K562 (cell line): ENCODE data around the gene PPA2. TPM values are rescaled to one million over a fixed set of nuclear protein-coding genes. Genes with fewer than 3 reads are reported as not detected.

Experiments
- ATAC-seq: fragments of 200-7000 bp; cut with Tn5 transposase; 3 replicates; pipeline ENCODE4 v1.9.1; 2020; ENCODE audit warnings: moderate library complexity
- BruUV-seq: library from RNA; stranded (reverse); fragments of 400-500 nt; replicated peaks from 2 replicates; lab custom pipeline; 2021; lab: Mats Ljungman, UMichigan
- CTCF ChIA-PET: fragments of 300-600 bp; formaldehyde crosslinking; extraction: SDS; loops from one replicate; lab custom pipeline; 2021; ENCODE audit warnings: low intra/inter-chr PET ratio; lab: Yijun Ruan, JAX
- POLR2A ChIA-PET: fragments of 300-600, 350-650 bp; sonication (Branson Sonifier 250); formaldehyde crosslinking; extraction: SDS; loops from one replicate; lab custom pipeline; 2021; ENCODE audit warnings: antibody characterized with exemption, inconsistent platforms; lab: Yijun Ruan, JAX
- DNase-seq, 4 experiments: peaks; one replicate each; pipeline versions ENCODE4 v3.0.0 to v3.0.0-alpha.2; 2011 to 2018; ENCODE audit warnings: low spot score in 3 of 4, mixed read lengths in 3 of 4; ENCODE audit errors: extremely low read depth in 1 of 4
- FAIRE-seq: peaks from 2 replicates; lab custom pipeline; 2011; peaks lifted over from hg19 to GRCh38; lab: Jason Lieb, UNC
- H2AFZ ChIP-seq: 2 replicates; pipeline ENCODE4 v1.6.0; 2011; ENCODE audit warnings: low read depth, low read length, control low read depth, inconsistent platforms
- H3K27ac ChIP-seq: fragments of 200-600 bp; 3 replicates; pipeline ENCODE4 v1.8.0; 2011; ENCODE audit warnings: low read depth, mild to moderate bottlenecking, control low read depth, inconsistent platforms, low read length, moderate library complexity, mixed read lengths; ENCODE audit errors: extremely low read depth
- H3K27me3 ChIP-seq, 2 experiments: fragments of 300-600 bp in 1 of 2; 2 replicates in 1 of 2; 3 replicates in 1 of 2; pipeline versions ENCODE4 v1.6.0 to v1.8.0; 2011; ENCODE audit warnings: inconsistent platforms in 2 of 2, low read length in 2 of 2, mild to moderate bottlenecking in 1 of 2, mixed read lengths in 1 of 2, moderate library complexity in 1 of 2; ENCODE audit not compliant: control insufficient read depth in 2 of 2, insufficient read depth in 2 of 2
- H3K36me3 ChIP-seq: fragments of 300-600 bp; 3 replicates; pipeline ENCODE4 v1.8.0; 2011; ENCODE audit warnings: mild to moderate bottlenecking, low read length, inconsistent platforms; ENCODE audit not compliant: control insufficient read depth, insufficient read depth
- H3K4me1 ChIP-seq, 2 experiments: fragments of 200-600 bp in 1 of 2; replicated peaks in 1 of 2; 2 replicates in 1 of 2; 3 replicates in 1 of 2; pipeline versions ENCODE4 v1.5.1 to v1.8.0; 2011; ENCODE audit warnings: inconsistent platforms in 2 of 2, low read length in 2 of 2, mild to moderate bottlenecking in 1 of 2, mixed read lengths in 1 of 2, moderate library complexity in 1 of 2; ENCODE audit not compliant: control insufficient read depth in 2 of 2, insufficient read depth in 2 of 2
- H3K4me2 ChIP-seq: 2 replicates; pipeline ENCODE4 v1.6.1; 2011; ENCODE audit warnings: low read length, control low read depth, inconsistent platforms, mixed read lengths; ENCODE audit not compliant: insufficient read depth
- H3K4me3 ChIP-seq: fragments of 200-600 bp; sonication (generic), shearing (Covaris generic); 2 replicates; pipeline ENCODE4 v1.5.1; 2016; ENCODE audit warnings: control low read depth, inconsistent platforms
- H3K79me2 ChIP-seq: fragments of 200-600 bp; 3 replicates; pipeline ENCODE4 v1.8.0; 2011; ENCODE audit warnings: low read length, inconsistent platforms; ENCODE audit not compliant: control insufficient read depth, insufficient read depth
- H3K9ac ChIP-seq, 2 experiments: 2 replicates each; pipeline versions ENCODE4 v1.6.0 to v1.6.1; 2011; ENCODE audit warnings: low read depth in 2 of 2, low read length in 2 of 2, control low read depth in 1 of 2, inconsistent platforms in 1 of 2, mild to moderate bottlenecking in 1 of 2, mixed read lengths in 1 of 2; ENCODE audit not compliant: insufficient read depth in 1 of 2
- H3K9me1 ChIP-seq: one replicate; pipeline ENCODE4 v1.6.0; 2011; ENCODE audit warnings: inconsistent platforms, mild to moderate bottlenecking, low read length, moderate library complexity; ENCODE audit not compliant: control insufficient read depth, insufficient read depth
- H3K9me3 ChIP-seq: replicated peaks from 2 replicates; pipeline ENCODE4 v1.5.1; 2011; ENCODE audit warnings: low read depth, low read length, inconsistent platforms; ENCODE audit not compliant: control insufficient read depth, insufficient read depth
- H4K20me1 ChIP-seq: replicated peaks from 2 replicates; pipeline ENCODE4 v1.6.1; 2011; ENCODE audit warnings: low read length, inconsistent platforms, mixed read lengths; ENCODE audit not compliant: control insufficient read depth, insufficient read depth
- ADNP ChIP-seq: fragments of 200-800 bp; sonication (Bioruptor generic); IDR thresholded peaks from 2 replicates; pipeline ENCODE4 v1.6.1; 2016; ENCODE audit warnings: missing genetic modification characterization, missing compliant biosample characterization
- E2F4 ChIP-seq: sonication (generic); formaldehyde crosslinking; IDR thresholded peaks from 2 replicates; pipeline ENCODE4 v1.8.0; 2022; ENCODE audit warnings: mild to moderate bottlenecking, low read depth, missing genetic modification reagents
- ESRRB ChIP-seq: fragments of 250-450 bp; sonication (Bioruptor Pico); IDR thresholded peaks from 2 replicates; pipeline ENCODE4 v1.5.0; 2020; ENCODE audit warnings: mild to moderate bottlenecking, moderate library complexity, borderline replicate concordance
- ETV1 ChIP-seq: fragments of 450-650 bp; conservative IDR thresholded peaks from 2 replicates; pipeline ENCODE4 v1.6.1; 2016; ENCODE audit warnings: missing genetic modification characterization, control low read depth, low read depth, missing compliant biosample characterization
- FOXA3 ChIP-seq, 2 experiments: fragments of 450-650 bp in 1 of 2; sonication (generic) in 1 of 2; formaldehyde crosslinking; IDR thresholded peaks in 1 of 2; conservative IDR thresholded peaks in 1 of 2; 2 replicates each; pipeline versions ENCODE4 v1.4.0 to v1.8.0; 2020 to 2022; ENCODE audit warnings: mild to moderate bottlenecking in 2 of 2, missing genetic modification reagents in 1 of 2
- GTF2E2 ChIP-seq: fragments of 200-800 bp; sonication (Bioruptor generic); IDR thresholded peaks from 2 replicates; pipeline ENCODE4 v1.6.1; 2016; ENCODE audit warnings: missing genetic modification characterization, missing compliant biosample characterization
- MAFG ChIP-seq: fragments of 450-650 bp; conservative IDR thresholded peaks from 2 replicates; pipeline ENCODE4 v1.6.1; 2016; ENCODE audit warnings: missing genetic modification characterization, missing compliant biosample characterization
- NFXL1 ChIP-seq: fragments of 450-650 bp; formaldehyde crosslinking; IDR thresholded peaks from 2 replicates; pipeline ENCODE4 v1.4.0; 2021; ENCODE audit warnings: mild to moderate bottlenecking
- RERE ChIP-seq: sonication (generic); formaldehyde crosslinking; IDR thresholded peaks from 2 replicates; pipeline ENCODE4 v1.8.0; 2023; ENCODE audit warnings: missing genetic modification reagents, mild to moderate bottlenecking, borderline replicate concordance
- SIN3A ChIP-seq, 2 experiments: fragments of 150-350 bp in 1 of 2; IDR thresholded peaks; 2 replicates each; pipeline ENCODE4 v1.6.1; 2011 to 2016; ENCODE audit warnings: borderline replicate concordance in 2 of 2, low read depth in 2 of 2, low read length in 2 of 2, mild to moderate bottlenecking in 2 of 2, moderate library complexity in 2 of 2; ENCODE audit not compliant: control insufficient read depth in 1 of 2
- ZNF512 ChIP-seq: IDR thresholded peaks from 2 replicates; pipeline ENCODE4 v1.6.1; 2016; ENCODE audit warnings: missing genetic modification characterization, missing compliant biosample characterization
- WGBS: fragments of 100-300 bp; shearing (Covaris generic); methylation state at CpG from one replicate; pipeline ENCODE4 v1.1.6; 2016; ENCODE audit warnings: low coverage, mixed read lengths; ENCODE audit not compliant: insufficient coverage; ENCODE audit errors: missing lambda C conversion rate; 5-methylcytosine and 5-hydroxymethylcytosine counted together
- in situ Hi-C: fragments of 300-500 bp; cut with MboI; formaldehyde crosslinking; loops from 4 replicates; pipeline ENCODE4 v1.15.0; 2018; ENCODE audit warnings: inconsistent platforms, mixed read lengths
- intact Hi-C: fragments of 100-400 bp; cut with micrococcal nuclease; formaldehyde crosslinking; loops from 2 replicates; pipeline ENCODE4 v1.14.2; 2022
- polyA plus RNA-seq, 8 experiments: library from polyadenylated mRNA; depleted of rRNA in 4 of 8; stranded (reverse) in 5 of 8; unstranded in 3 of 8; fragments of >200 nt; fragmentation: Nextera tagmentation in 2 of 8; fragmentation: Illumina TruSeq in 1 of 8; extraction: Ambion mirVana in 2 of 8; extraction: Trizol in 1 of 8; gene quantifications; 2 replicates each; pipeline versions ENCODE4 v1.2.1 to v1.2.3, GENCODE V29; 2011 to 2014; ENCODE audit warnings: inconsistent platforms in 1 of 8, missing spikeins in 1 of 8
- total RNA-seq, 7 experiments: library from RNA; depleted of rRNA in 6 of 7; stranded (reverse); fragments of >200 nt in 6 of 7; fragmentation: Illumina TruSeq in 2 of 7; extraction: Trizol in 2 of 7; gene quantifications; 2 replicates each; pipeline versions ENCODE4 v1.2.1 to v1.2.3, GENCODE V29; 2011 to 2021; ENCODE audit warnings: low replicate concordance in 1 of 7

The PPA2 gene
- total and polyA plus RNA-seq, 9 of the 15 experiments (the other 6 are each of a cell fraction or from before 2014, with no cell fraction given) = 48.3 to 190 (median 109) TPM

- TF ChIP-seq RERE (CRISPR knock-in tag) (no peak), ADNP (no peak), NFXL1 (CRISPR knock-in tag) (no peak), ETV1 (tag) (no peak)
Measured at GRCh38 chr4:105455182-105455581, 18.7 kb downstream of the PPA2 start (continued).

GRCh38 chr4:105453550-105454205 is 20.2 kb downstream of the PPA2 start:
- H2AFZ ChIP-seq = no peak overlapping the region
- BruUV-seq = no TSS peak
- ATAC-seq = no peak
- H3K4me1 ChIP-seq = no peaks in the 10 kb centered on the region
- TF ChIP-seq MAFG (no peak), E2F4 (CRISPR knock-in tag) (no peak), ESRRB (CRISPR knock-in tag) (no peak), FOXA3 (CRISPR knock-in tag; conservative IDR thresholded peaks at IDR 0.05 in 1 of 2, IDR thresholded peaks at IDR 0.05 in 1 of 2) (no peak), GTF2E2 (no peak), ZNF512 (tag) (no peak), SIN3A (IDR thresholded peaks at IDR 0.05; ENCODE audit: borderline replicate concordance in 2 of 2, control insufficient read depth in 1 of 2, low read depth in 2 of 2, low read length in 2 of 2) (no peak)
- intact Hi-C loops (no loop called here), in situ Hi-C loops (no loop called here)
- ChIA-PET CTCF (no interaction called here), POLR2A (interaction anchor here (0.7 kb wide), 1 partner anchor 15 kb away, joined by 3 read pairs; no protein-coding TSS in a partner anchor)
- H3K36me3 ChIP-seq = peaks cover 62% of the 10 kb centered on the region
- no peak overlapping the region for H3K27ac ChIP-seq
- no peaks in the 10 kb centered on the region for H3K27me3 ChIP-seq
- H3K79me2 ChIP-seq = peaks cover 3% of the 10 kb centered on the region; the same call in 1 of the 3 replicates
- H3K9ac ChIP-seq = no peak overlapping the region
- H3K4me3 ChIP-seq = no peak overlapping the region
- no peak for FAIRE-seq
- no peak overlapping the region for H3K4me2 ChIP-seq
- H3K9me1 ChIP-seq = no peaks in the 10 kb centered on the region
- no peaks in the 10 kb centered on the region for H3K9me3 ChIP-seq
- WGBS = 86% methylated on average over 4 of the region's 4 CpGs
- no peak for DNase-seq
- no peaks in the 10 kb centered on the region for H4K20me1 ChIP-seq
